GM19372 (cell line): ENCODE data around the gene KLHDC10.
"Not testable (repeated sequence)": the region's sequence is repeated elsewhere in the genome, so short reads cannot be mapped to it uniquely, and the experiment has no call there.

Experiments
- ATAC-seq: cut with Tn5 transposase; IDR thresholded peaks from one replicate; pipeline ENCODE4 v1.9.1; 2021; ENCODE audit warnings: mild to moderate bottlenecking, low read depth, moderate library complexity; ENCODE audit not compliant: unreplicated experiment

Gene KLHDC10

DNA sequence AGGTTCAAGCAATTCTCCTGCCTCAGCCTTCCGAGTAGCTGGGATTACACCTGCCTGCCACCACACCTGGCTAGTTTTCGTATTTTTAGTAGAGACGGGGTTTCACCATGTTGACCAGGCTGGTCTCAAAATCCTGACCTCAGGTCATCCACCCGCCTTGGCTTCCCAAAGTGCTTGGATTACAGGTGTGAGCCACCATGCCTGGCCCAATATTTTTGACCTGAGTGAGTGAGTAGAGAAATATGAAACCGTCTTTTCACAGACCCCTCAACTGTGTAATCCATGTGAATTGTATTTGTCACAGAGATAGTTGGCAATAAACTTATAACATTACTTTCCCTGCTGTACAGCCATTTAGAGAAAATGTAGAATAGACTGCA lies 43.1 kb downstream of the KLHDC10 start:
- ATAC-seq, result not testable (repeated sequence)

DNA sequence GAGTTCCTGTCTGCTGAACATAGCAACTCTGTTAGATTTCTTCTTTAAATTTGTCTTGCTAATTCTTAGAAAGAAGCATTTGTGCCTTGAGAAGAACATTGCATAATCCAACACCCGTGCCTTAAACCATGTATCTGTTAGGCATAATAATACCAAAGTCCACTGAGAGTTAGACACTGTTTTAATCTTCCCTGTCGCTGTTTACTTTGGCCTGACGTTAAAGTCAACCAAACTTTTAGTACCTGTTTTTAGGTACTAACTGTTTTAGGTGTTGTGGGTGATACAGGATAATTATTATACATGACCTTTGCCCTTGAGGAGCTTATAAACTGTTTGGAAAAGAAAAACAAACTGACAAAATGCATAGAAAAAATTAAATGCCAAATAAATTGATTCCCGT lies 43.6 kb downstream of the KLHDC10 start:
- ATAC-seq, result no peak

DNA sequence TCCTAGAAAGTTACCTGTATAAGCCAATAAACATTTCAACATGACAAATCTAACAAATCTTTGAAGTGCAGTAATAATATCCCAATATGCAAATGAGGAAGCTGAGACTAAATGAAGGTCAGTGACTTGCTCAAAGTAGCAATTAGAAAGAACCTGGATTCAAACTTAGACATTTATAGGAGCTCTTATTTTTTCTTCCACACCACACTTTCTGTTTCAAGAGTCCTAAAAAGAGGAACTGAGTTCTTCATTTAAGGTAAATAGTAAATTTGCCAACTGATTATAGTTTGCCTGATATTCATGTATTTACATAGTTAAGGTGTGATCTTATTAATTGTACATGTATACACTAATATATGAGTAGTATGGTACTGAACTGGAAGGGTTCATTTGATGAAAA lies 44.0 kb downstream of the KLHDC10 start:
- ATAC-seq, result peak; percentile 51

GRCh38 chr7:130114776-130115175 lies 44.4 kb downstream of the KLHDC10 start:
- ATAC-seq, result no peak

GRCh38 chr7:130118294-130118693 lies 48.0 kb downstream of the KLHDC10 start:
- no peak for ATAC-seq

- ATAC-seq, result no peak
These were observed 48.5 kb downstream of the KLHDC10 start for GRCh38 chr7:130118801-130119200.

- ATAC-seq, result no peak
These were observed 53.2 kb downstream of the KLHDC10 start for GRCh38 chr7:130123501-130123900.

DNA sequence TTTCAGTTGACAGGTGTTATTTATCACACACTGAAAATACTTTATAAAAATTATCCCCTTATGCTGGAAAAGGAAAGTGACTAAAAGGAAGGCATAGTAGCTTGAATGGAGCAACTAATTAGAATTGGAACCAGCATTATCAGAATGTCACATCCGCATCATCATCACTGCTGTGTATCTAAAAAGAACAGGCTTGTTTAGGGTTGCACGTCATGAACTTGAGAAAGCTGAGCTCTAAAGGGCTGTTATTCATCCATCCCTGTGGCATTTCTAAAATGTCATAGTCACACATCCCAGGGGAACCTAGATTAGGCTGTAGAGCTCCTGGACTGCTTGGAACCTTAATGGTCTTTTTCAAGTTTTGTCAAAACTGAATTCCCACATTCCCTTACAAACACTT lies 54.4 kb downstream of the KLHDC10 start:
- ATAC-seq, result no peak

GRCh38 chr7:130126840-130127239 lies 56.5 kb downstream of the KLHDC10 start:
- ATAC-seq, result not testable (repeated sequence)

DNA sequence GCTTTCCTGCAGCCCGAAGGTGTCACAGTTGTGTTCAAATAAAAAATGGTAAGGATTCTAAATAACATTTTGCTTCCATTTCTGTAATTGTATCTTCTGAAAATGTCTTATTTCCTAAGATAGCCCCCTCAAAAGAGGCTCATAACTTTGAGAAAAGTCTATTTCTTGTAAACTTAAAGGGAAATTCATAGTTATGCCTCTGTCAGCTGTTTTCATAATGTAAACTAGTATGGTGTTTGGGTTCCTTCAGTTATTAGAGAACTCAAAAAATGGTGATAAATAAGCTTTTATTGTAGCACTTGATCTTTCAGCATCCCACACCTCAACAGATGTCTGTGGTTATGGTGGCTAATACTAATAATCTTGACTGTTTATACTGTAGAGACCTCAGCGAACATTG lies 57.1 kb downstream of the KLHDC10 start:
- no peak for ATAC-seq

DNA sequence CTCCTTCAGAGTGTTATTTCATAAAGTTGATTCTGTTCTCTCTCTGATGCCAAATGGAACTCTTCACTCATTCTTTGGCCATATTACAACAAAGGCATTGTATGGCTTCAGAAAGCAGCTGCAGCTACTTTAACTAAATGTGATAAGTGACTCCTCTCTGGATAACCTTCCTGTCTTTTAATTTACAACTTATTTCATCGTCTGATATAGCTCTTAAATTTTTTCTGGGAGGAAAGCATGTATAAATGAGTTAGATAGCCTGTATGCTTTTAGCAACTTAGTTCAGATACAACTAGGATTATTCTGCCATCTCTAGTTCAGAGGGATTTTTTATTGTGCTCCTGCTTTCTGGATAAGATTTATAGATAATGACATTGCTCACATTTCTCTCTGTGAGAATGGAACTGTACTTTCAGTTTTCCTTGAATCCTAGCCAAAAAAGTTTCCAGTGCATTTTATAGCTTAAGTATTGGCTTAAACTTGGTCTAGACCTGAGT lies 57.5 kb downstream of the KLHDC10 start:
- ATAC-seq, result no peak

- ATAC-seq, result no peak
These were observed 58.7 kb downstream of the KLHDC10 start for GRCh38 chr7:130129011-130129411.

- ATAC-seq, result no peak
These were observed 61.0 kb downstream of the KLHDC10 start for GRCh38 chr7:130131191-130131834.

DNA sequence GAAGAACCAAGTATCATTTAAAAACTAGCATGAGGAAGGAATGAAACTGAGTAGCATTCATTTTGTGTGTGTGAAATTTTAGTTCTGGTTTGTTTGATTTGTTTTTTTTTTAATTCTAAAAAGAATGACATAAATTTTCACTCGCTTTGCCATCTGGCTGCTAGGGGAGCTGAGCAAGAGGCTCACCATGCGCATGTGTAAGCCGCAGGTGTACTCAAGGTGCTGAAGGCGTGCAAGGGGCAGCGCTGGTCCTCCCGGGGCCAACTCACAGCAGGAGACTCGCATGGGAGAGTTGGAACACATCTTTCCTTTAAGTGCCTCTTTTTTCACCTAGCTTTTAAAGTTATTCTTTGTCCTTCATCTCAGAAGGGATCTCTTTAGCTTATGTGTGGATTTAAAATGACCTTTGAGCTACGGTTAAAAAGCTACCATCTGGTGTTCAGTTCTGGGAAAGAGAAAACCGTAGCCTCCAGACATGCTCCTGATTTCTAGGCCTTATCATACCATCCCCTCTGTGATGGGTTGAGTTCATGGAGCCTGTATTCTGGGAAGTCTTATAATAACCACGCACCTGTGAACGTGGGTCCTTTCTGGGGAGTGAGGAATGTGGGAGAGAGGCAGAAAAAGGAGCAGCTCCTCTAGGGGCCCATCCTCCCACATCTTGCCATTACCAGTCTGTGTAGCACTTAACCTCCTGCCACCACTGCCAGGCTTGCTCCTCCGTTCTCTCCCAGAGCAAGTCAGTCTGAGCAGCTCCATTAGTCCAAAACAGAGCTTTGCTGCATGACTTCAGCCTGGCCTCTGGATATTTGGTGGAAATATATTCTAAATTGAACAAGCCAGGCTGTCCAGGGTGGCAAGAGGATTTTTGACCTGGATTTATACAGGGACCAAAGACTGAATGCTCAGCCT lies 61.9 kb downstream of the KLHDC10 start:
- no peak for ATAC-seq

DNA sequence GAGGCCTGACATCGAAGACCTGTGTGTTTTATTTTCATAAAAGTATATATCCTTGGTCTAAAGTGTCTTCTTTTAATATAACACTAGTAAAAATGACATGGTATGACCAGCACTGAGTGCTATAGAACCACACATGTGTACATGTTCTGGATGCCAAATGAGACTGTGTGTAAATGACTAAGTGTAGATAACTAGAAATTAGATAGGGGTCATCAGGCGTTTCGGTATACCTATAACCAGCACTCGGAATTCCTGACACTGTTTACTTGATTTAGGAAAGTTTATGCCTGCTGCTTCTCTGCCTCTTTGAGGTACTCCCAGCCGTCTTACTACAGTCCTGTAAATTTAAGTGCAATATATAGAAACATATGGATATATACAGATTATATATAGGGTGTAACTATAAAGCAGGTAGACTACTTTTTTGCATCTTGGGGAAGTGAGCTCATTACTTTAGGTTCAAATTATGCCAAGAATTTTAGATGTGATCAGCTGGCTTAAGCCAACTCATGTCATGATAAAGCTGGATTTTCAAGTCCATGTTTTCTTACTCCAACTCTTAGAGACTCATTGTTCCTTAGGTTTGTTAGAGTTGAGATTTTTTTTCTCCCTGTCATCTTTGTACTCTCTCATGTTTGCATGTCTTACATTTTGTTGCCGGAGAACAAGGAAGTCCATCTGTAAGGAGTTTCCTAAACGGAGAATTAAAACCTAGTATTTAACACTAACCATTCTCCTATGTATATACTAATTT lies 62.9 kb downstream of the KLHDC10 start:
- no peak for ATAC-seq

- ATAC-seq, result no peak
These were observed 63.8 kb downstream of the KLHDC10 start for GRCh38 chr7:130134106-130134636.

- no peak for ATAC-seq
These were observed 64.4 kb downstream of the KLHDC10 start for GRCh38 chr7:130134726-130135125.

DNA sequence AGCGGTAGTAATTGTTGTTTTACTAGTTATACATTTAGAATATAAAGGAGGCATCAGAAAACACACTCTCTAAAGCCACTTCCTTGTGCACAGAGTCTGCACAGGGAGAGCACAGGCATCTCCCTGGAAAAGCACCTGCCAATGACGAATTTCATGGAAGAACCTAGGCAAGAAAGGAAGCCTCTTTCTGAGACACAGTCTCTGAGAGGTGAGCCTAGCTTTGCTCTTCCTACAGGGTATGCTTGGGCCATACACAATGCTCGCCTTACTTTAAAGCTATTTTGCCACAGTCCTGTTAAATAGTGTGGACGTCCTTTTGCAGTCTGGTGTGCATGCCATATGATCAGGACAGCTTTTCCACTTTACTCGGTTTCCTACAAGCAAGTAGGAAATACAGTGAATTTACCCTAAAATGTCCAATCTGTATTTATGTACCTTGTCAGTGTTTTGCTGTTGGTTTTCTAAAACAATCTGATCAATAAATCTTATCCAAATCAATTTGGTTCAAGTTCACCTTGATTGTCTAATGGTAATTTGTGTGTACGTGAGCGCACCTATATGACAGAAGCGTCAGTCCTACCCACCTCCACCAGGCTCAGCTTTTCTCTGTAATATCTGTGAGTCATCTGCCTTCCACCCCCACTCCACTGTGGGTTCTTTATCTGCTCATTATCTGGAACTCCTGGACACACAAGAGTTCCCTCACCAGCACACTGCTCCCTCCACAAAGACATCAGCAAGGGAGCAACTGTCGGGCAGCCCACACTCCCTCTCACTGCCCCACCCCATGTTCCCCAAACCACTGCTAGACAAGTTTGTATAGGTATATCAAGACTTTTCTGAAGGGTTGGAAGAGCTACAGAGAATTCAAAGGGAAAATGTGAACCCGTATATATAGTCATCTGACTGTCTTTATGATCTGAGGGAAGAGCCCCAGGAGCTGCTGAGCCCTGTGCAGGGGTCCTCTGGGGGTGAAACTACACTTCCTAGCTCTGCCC lies 65.2 kb downstream of the KLHDC10 start:
- no peak for ATAC-seq

- ATAC-seq, result no peak
These were observed 66.3 kb downstream of the KLHDC10 start for GRCh38 chr7:130136579-130137167.
